Stromal cell of bone marrow (primary cell): ENCODE measurements around the gene MALRD1.

ENCODE experiments used
- DNase-seq: peaks from one replicate; pipeline ENCODE4 v3.0.0-alpha.2; 2012; ENCODE audit warnings: low read depth

Gene MALRD1

DNA sequence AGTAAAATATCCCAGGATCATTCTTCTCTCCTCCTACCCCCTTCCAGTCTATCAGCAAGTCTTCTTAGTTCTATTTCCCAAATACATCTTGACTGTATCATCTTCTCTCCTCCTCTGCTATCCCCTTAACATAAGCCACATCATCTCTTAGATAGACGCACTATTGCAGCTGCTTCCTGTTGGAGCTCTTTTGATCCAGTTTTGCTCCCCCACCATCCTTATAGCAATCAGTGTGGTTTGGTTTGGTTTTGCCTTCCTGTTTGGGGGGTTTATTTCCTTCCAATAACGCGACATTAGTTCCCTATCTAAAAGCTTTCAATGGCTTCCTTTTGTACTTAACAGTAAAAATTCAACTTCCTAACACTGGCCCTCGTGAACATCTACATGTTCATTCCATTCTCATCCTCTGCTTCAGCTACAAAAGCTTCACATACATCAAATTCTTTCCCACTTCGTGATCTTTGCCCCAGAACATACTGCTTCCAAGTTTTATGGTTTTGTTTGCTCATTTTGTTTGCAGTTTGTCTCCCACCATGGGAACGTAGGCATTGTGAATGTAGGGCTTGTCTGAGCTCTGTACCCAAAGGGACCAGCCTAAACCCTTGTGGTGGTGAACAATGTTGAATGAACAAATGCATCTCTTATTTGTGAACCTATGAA lies 734.0 kb downstream of the MALRD1 start:
- DNase-seq: no peak

DNA sequence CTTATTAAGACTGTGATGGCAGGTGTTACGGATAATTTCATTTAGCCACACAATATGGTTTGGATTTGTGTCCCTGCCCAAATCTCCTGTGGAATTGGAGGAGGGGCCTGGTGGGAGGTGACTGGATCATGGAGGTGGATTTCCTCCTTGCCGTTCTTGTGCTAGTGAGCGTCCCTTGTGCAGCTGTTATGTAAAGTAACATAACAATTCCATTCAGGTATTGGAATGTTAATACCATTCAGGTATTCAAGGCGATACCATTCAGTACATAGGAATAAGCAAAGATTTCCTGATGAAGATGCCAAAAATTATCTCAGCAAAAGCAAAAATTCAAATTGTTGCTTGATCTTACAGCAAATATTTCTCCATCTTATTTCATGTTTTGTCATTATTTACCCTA lies 735.1 kb downstream of the MALRD1 start:
- no peak for DNase-seq
